Esophagus squamous epithelium (tissue), 4 donors: ENCODE results near the gene PECR.

Experiments
- CTCF ChIP-seq, 6 experiments: fragments of 450-650 bp in 4 of 6; fragments of 200-600 bp in 2 of 6; sonication (generic) in 2 of 6; IDR thresholded peaks; one replicate each; pipeline ENCODE4 v1.5.1; 2016 to 2019; ENCODE audit warnings: antibody characterized with exemption in 6 of 6, mild to moderate bottlenecking in 4 of 6, moderate library complexity in 4 of 6
- POLR2A ChIP-seq, 4 donors: fragments of 450-650 bp; IDR thresholded peaks; one replicate each; pipeline ENCODE4 v1.6.1; 2017; ENCODE audit warnings: antibody characterized with exemption in 4 of 4, mild to moderate bottlenecking in 4 of 4, moderate library complexity in 3 of 4

DNA sequence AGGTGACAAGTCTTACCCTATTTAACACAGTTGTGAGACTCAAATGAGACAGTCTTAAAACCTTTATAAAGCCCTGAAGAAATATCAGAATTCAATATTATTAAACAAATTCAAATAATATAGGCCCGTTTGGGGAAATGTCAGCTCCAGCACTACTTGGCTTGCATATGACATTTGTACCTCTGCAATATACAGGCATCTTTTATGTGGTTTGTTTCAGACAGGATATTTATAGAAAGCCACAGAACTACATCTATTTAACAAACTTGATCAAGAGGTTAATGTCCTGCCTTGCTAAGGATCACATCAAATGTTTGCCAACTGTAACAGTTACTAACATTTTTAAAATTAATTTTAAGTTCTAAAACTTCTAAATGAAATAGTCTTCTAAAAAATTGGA, 65.0 kb downstream of the PECR start:
- TF ChIP-seq CTCF (IDR thresholded peaks at IDR 0.05) (no peak), POLR2A (IDR thresholded peaks at IDR 0.05) (no peak)
